H7 (cell line): ENCODE data around the gene CTTNBP2NL. TPM values are rescaled to one million over a fixed set of nuclear protein-coding genes. Genes with fewer than 3 reads are reported as not detected.
A peak's percentile ranks its signal among the peaks of the same experiment; 100 is the strongest.

Experiments
- DNase-seq: peaks from one replicate; pipeline ENCODE4 v3.0.0; 2012
- H3K27me3 ChIP-seq: 2 replicates; pipeline ENCODE4 v1.6.0; 2011; ENCODE audit warnings: mild to moderate bottlenecking, low read length; ENCODE audit not compliant: control insufficient read depth, insufficient read depth
- H3K36me3 ChIP-seq: replicated peaks from 2 replicates; pipeline ENCODE4 v1.5.1; 2011; ENCODE audit warnings: low read length; ENCODE audit not compliant: control insufficient read depth, insufficient read depth
- H3K4me3 ChIP-seq: 2 replicates; pipeline ENCODE4 v1.5.1; 2011; ENCODE audit warnings: low read depth, mild to moderate bottlenecking, control low read depth, low read length, moderate library complexity; ENCODE audit not compliant: insufficient read depth
- total RNA-seq: library from RNA; depleted of rRNA; stranded (reverse); fragments of >200 nt; shearing (Covaris generic); gene quantifications from 2 replicates; pipeline ENCODE4 v1.2.3, GENCODE V29; 2014; rRNA removed

The CTTNBP2NL gene
- total RNA-seq, 1 experiment from 2014 or later: 9.7 TPM

DNA sequence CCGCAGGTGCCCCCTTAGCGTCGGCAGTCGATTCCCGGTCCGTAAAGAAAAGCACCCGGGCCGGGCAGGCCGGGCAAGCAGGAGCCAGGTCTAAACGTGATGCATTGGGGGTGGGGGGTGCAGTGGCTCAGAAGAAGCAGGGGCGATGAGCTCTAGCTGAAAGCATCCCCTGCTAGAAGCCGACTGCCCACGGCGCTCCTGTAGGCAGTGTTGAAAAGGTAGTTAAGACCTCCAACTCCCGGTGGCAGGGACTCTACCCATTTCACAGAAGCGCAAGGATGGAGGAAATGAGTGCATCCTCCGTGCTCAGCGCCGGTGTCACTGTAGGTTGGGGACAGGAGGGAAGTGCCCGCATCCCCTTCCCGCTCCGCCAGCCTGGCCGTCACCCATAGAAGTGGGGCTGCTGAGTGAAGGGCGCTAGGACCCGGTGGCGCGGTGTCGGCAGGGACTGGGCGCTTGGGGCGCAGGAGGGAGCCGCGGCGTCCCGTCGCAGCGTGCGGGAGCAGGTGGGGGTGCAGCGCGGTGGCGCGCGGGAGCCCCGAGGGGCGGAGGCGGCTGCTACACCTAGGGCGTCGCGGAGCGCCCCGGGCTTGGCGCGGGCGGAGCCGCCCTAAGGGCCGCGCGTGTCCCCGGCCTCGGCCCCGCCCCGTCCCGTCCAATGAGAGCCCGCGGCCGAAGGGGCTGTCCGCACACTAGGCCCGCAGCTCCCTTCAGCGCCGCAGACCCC is 112.4 kb downstream of the CTTNBP2NL start, which contains the start of gene WNT2B:
Gene WNT2B (plus strand): TSS at position 688 of the 727 bp plus-strand sequence. CDS start 298 bp downstream, outside the sequence.
- Histone ChIP-seq H3K27me3 (peaks cover 89% of the 10 kb centered on the region), H3K4me3 (peak within 1 kb of the TSS; percentile 67), H3K36me3 (no peaks in the 10 kb centered on the region)
- peak; percentile 86 for DNase-seq

DNA sequence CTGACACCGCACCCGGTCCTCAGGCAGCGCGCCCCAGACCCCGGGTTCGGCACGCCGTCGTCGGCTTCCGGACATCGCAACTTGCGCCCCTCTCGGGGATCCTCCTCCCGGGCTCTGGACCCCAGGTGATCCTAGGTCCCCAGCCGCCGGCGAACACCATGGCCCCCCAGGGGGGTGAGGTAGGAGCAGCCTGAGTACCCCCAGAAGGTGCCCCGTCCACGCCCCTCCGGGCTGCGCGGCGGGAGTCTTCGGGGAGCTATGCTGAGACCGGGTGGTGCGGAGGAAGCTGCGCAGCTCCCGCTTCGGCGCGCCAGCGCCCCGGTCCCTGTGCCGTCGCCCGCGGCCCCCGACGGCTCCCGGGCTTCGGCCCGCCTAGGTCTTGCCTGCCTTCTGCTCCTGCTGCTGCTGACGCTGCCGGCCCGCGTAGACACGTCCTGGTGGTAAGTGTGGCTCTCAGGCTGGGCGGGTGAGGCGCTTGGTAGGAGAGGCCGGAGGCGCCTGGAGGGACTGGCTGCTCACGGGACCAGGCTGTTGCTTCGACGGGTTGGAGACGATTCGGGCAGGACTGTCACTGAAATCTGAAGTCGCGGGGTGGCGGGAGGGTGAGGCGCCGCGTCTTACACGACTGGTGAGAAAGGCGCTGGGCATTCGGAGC is 113.1 kb downstream of the CTTNBP2NL start:
- peaks cover 86% of the 10 kb centered on the region for H3K27me3 ChIP-seq
- no peaks in the 10 kb centered on the region for H3K36me3 ChIP-seq
- DNase-seq: peak; percentile 85
- peak overlapping the region; percentile 67 for H3K4me3 ChIP-seq

DNA sequence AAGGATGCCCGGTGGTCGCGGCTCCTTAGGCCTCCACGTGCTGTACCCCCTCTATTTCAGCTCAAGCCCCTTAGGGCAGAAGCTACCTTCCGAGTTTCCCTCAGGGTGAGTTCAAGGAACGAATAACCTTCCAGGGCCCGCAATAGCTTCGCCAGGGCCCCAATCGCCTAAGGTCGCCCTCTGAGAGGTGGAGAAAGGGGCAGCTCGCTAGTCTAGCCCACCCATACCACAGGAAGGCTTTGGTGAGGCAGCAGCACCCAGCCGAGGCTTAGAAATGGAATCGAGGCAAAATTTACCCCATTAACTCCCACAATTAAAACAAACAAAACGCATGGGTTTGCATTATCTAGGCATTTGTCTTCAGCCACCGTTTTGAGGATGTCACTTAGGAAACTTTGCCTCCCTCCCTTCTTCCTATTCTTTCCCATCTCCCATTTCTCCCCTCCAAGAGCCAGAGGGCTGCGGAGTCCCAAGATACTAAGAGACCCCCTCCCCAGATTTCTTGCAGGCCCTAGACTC is 113.7 kb downstream of the CTTNBP2NL start:
- peak overlapping the region; percentile 67 for H3K4me3 ChIP-seq
- DNase-seq: no peak
- peaks cover 82% of the 10 kb centered on the region for H3K27me3 ChIP-seq
- no peaks in the 10 kb centered on the region for H3K36me3 ChIP-seq

DNA sequence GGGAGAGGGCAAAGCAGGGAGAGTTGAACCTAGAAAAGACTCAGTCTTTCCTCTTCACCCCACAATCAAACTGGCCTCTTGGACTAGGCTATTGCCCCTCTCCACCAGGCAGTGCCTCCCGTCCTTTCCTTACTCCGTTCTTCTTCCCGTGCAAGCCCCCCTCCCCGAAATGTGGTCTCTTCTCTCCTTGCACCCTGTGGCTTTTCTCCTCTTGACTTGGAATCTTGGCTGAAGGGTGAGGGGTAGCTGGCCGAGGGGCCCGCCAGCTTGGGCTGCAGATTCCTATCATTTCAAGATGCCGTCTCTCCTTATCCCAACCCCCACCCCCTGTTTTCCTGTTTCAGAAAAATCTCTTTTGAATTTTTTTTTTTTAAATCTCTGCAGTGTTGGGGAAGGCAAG is 114.3 kb downstream of the CTTNBP2NL start:
- H3K36me3 ChIP-seq: no peaks in the 10 kb centered on the region
- DNase-seq: peak; percentile 64
- H3K27me3 ChIP-seq: peaks cover 76% of the 10 kb centered on the region
- no peak overlapping the region; the same call in 1 of the 2 replicates for H3K4me3 ChIP-seq

Other genes starting within 250 kb of the CTTNBP2NL start
- 0.14 and 0.22 TPM in 2 replicates for gene WNT2B, start 112.8 kb downstream of the CTTNBP2NL start, total RNA-seq
- gene ST7L, start 222.9 kb downstream of the CTTNBP2NL start, total RNA-seq: 16.6 and 28.5 TPM in 2 replicates
- 116 and 143 TPM in 2 replicates for gene CAPZA1, start 223.6 kb downstream of the CTTNBP2NL start, total RNA-seq